Stimulated activated CD8-positive, alpha-beta memory T cell treated with anti-CD3 and anti-CD28 coated beads, Interleukin-4, amount 100 ng/mL, for 1 hour (primary cell): ENCODE data around the gene PROS1.
"Not testable (repeated sequence)": the region's sequence is repeated elsewhere in the genome, so short reads cannot be mapped to it uniquely, and the experiment has no call there.

ENCODE experiments used
- DNase-seq, 2 donors: peaks; one replicate each; pipeline ENCODE4 v3.0.0-alpha.2; 2020; ENCODE audit warnings: low read depth in 2 of 2, low spot score in 1 of 2

The PROS1 gene

GRCh38 chr3:93878250-93879017, 95.3 kb downstream of the PROS1 start:
- DNase-seq = not testable (repeated sequence)

- not testable (repeated sequence) for DNase-seq
Observed at GRCh38 chr3:93877427-93877826, 96.3 kb downstream of the PROS1 start.

GRCh38 chr3:93873412-93873811, 100.3 kb downstream of the PROS1 start:
- DNase-seq = not testable (repeated sequence)

- DNase-seq = no peak
Observed at GRCh38 chr3:93867425-93867824, 106.3 kb downstream of the PROS1 start.

GRCh38 chr3:93861017-93861416, 112.7 kb downstream of the PROS1 start:
- no peak for DNase-seq

GRCh38 chr3:93855401-93855800, 118.3 kb downstream of the PROS1 start:
- DNase-seq = no peak

GRCh38 chr3:93852228-93852627, 121.5 kb downstream of the PROS1 start:
- not testable (repeated sequence) for DNase-seq

- no peak for DNase-seq
Observed at GRCh38 chr3:93843981-93844380, 129.7 kb downstream of the PROS1 start.

GRCh38 chr3:93839193-93839592, 134.5 kb downstream of the PROS1 start:
- not testable (repeated sequence) for DNase-seq
